ENCODE measurements around the gene CASZ1. TPM values are rescaled to one million over a fixed set of nuclear protein-coding genes. Genes with fewer than 3 reads are reported as not detected.

Gene CASZ1
- total and polyA plus RNA-seq, 2 donors (not counting 3 experiments of a cell fraction or from before 2014, with no cell fraction given) = 1.5 to 5.2 TPM

DNA sequence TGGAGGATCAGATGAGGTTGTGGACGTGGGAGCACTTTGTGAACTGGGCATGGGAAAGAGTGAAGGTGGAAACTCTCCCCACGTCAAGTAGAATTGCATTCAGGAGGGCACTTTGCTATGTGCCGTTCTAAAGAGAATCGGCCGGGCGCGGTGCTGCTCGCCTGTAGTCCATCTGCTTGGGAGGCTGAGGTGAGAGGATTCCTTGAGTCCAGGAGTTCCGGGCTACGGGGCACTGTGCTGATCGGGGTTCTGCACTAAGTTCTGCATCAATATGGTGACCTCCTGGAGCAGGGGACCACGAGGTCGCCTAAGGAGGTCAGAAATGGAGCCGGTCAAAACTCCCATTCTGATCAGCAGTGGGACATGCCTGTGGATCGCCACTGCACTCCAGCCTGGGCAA, 179.8 kb downstream of the CASZ1 start:
- DNase-seq (ENCODE audit: low read depth, low spot score) (no peak), FAIRE-seq (no peak)
- H3K27ac ChIP-seq (ENCODE audit: insufficient read depth, low read depth, low read length) = no peak overlapping the region
- TF ChIP-seq, protein P1, sequence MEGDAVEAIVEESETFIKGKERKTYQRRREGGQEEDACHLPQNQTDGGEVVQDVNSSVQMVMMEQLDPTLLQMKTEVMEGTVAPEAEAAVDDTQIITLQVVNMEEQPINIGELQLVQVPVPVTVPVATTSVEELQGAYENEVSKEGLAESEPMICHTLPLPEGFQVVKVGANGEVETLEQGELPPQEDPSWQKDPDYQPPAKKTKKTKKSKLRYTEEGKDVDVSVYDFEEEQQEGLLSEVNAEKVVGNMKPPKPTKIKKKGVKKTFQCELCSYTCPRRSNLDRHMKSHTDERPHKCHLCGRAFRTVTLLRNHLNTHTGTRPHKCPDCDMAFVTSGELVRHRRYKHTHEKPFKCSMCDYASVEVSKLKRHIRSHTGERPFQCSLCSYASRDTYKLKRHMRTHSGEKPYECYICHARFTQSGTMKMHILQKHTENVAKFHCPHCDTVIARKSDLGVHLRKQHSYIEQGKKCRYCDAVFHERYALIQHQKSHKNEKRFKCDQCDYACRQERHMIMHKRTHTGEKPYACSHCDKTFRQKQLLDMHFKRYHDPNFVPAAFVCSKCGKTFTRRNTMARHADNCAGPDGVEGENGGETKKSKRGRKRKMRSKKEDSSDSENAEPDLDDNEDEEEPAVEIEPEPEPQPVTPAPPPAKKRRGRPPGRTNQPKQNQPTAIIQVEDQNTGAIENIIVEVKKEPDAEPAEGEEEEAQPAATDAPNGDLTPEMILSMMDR (IDR thresholded peaks at IDR 0.05; ENCODE audit: extremely low read depth in 1 of 2, insufficient read depth in 1 of 2, low read depth in 1 of 2, low read length in 2 of 2) = no peak
- TF ChIP-seq MYC (IDR thresholded peaks at IDR 0.05; ENCODE audit: low read depth, low read length) = no peak
- TF ChIP-seq, protein P2, sequence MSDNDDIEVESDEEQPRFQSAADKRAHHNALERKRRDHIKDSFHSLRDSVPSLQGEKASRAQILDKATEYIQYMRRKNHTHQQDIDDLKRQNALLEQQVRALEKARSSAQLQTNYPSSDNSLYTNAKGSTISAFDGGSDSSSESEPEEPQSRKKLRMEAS (IDR thresholded peaks at IDR 0.05; ENCODE audit: insufficient read depth, insufficient read length) = no peak
- no peak for TF ChIP-seq FOS (IDR thresholded peaks at IDR 0.05; ENCODE audit: borderline replicate concordance, insufficient read depth, low read length)
- TF ChIP-seq POLR2AphosphoS5 (IDR thresholded peaks at IDR 0.05; ENCODE audit: insufficient read depth, low read depth, low read length) = no peak
- TF ChIP-seq JUN (IDR thresholded peaks at IDR 0.05; ENCODE audit: borderline replicate concordance, insufficient read depth, insufficient read length, low read depth) = no peak
- TF ChIP-seq GATA2 (IDR thresholded peaks at IDR 0.05; ENCODE audit: insufficient read depth, insufficient read length, low read depth, low read length) = no peak
- no peak for TF ChIP-seq POLR2A (IDR thresholded peaks at IDR 0.05; ENCODE audit: low read depth, low read length)
- TF ChIP-seq EZH2 (IDR thresholded peaks at IDR 0.05; ENCODE audit: borderline replicate concordance, low read depth, low read length, severe bottlenecking) = no peak
- H3K4me1 ChIP-seq (ENCODE audit: control insufficient read depth, extremely low read depth, insufficient read depth, low read length) = no peaks in the 10 kb centered on the region
- intact Hi-C loops (cut with micrococcal nuclease) = no loop called here
- no peaks in the 10 kb centered on the region for H3K79me2 ChIP-seq (ENCODE audit: control insufficient read depth, insufficient read depth, low read length)
- dilution Hi-C loops (cut with MboI; ENCODE audit: extremely low pct_ligation_motif_present, low sequenced_read_pairs) = no loop called here
- no TSS peak for BruUV-seq (replicated peaks)
- peaks cover 0 to 4% of the 10 kb centered on the region in 2 experiments for H3K36me3 ChIP-seq (ENCODE audit: control insufficient read depth in 2 of 2, extremely low read depth in 1 of 2, insufficient read depth in 2 of 2, low read length in 2 of 2)
- no peaks in the 10 kb centered on the region for H3K27me3 ChIP-seq (ENCODE audit: control insufficient read depth in 2 of 2, insufficient read depth in 2 of 2, low read length in 2 of 2)
- H3K9ac ChIP-seq (replicated peaks; ENCODE audit: extremely low read depth, insufficient read depth, low read length) = no peak overlapping the region
- CTCF ChIA-PET = no interaction called here
- no peaks in the 10 kb centered on the region for H3K9me1 ChIP-seq (replicated peaks; ENCODE audit: control insufficient read depth, extremely low read depth, insufficient read depth, low read length)
- H3K9me3 ChIP-seq (replicated peaks; ENCODE audit: control insufficient read depth, insufficient read depth, low read length) = no peaks in the 10 kb centered on the region
- POLR2A ChIA-PET = no interaction called here
- no peak overlapping the region for H3K4me3 ChIP-seq (replicated peaks in 1 of 3; ENCODE audit: insufficient read depth in 1 of 3, low read depth in 1 of 3, low read length in 3 of 3)
- no peak overlapping the region for H3K4me2 ChIP-seq (ENCODE audit: insufficient read depth, low read length)
- no peak overlapping the region for H2AFZ ChIP-seq (ENCODE audit: low read depth, low read length)
- no peaks in the 10 kb centered on the region for H4K20me1 ChIP-seq (replicated peaks; ENCODE audit: control insufficient read depth, extremely low read depth, insufficient read depth, low read length)
